ENCODE measurements around the gene PLAAT2. TPM values are rescaled to one million over a fixed set of nuclear protein-coding genes. Genes with fewer than 3 reads are reported as not detected.

PLAAT2 gene
- total and polyA plus RNA-seq, 9 of the 15 experiments (the other 6 are each of a cell fraction or from before 2014, with no cell fraction given): not detected

DNA sequence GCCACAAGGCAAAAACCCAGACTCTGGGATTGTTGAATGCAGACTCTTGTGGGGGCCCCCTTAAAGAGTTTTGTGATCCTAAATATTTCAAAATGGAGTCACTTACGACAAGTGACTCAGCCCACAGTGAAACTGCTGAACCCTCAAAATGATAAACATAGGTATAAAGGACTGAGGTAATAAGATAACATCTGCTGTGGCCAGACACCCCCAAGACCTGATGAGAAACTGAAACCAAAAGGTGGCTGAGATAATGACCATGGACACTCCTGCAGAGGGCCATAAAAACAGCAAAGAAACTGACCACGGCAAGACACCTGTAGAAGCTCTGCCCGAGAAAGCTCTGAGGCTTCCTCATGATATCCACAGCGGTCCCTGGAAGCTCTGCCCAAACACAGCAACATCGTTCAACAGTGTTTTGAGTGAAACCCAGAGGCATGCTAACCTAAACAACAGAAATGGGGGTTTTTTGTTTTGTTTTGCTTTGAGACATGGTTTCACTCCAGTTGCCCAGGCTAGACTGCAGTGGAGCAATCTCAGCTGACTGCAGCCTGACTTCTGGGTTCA, 28.2 kb downstream of the PLAAT2 start (continued):
- TF ChIP-seq POLR3G (IDR thresholded peaks at IDR 0.05; ENCODE audit: extremely low read depth, insufficient read length, insufficient replicate concordance) (no peak), CHD1 (IDR thresholded peaks at IDR 0.05; ENCODE audit: low read length) (no peak), NBN (IDR thresholded peaks at IDR 0.05; ENCODE audit: low read depth) (no peak), ZFP30 (CRISPR knock-in tag; IDR thresholded peaks at IDR 0.05; ENCODE audit: borderline replicate concordance) (no peak), PML (IDR thresholded peaks at IDR 0.05; ENCODE audit: low read length) (no peak), KDM1A (IDR thresholded peaks at IDR 0.05) (no peak), NR1H2 (CRISPR knock-in tag; IDR thresholded peaks at IDR 0.05) (no peak), TAF9B (IDR thresholded peaks at IDR 0.05; ENCODE audit: partially characterized antibody) (no peak), SMAD4 (CRISPR knock-in tag; conservative IDR thresholded peaks at IDR 0.05) (peak; percentile 99), PYGO2 (tag; IDR thresholded peaks at IDR 0.05) (peak; percentile 98), CREM (IDR thresholded peaks at IDR 0.05; ENCODE audit: low read depth) (no peak)
- TF ChIP-seq, protein P1, sequence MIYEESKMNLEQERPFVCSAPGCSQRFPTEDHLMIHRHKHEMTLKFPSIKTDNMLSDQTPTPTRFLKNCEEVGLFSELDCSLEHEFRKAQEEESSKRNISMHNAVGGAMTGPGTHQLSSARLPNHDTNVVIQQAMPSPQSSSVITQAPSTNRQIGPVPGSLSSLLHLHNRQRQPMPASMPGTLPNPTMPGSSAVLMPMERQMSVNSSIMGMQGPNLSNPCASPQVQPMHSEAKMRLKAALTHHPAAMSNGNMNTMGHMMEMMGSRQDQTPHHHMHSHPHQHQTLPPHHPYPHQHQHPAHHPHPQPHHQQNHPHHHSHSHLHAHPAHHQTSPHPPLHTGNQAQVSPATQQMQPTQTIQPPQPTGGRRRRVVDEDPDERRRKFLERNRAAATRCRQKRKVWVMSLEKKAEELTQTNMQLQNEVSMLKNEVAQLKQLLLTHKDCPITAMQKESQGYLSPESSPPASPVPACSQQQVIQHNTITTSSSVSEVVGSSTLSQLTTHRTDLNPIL (CRISPR knock-in tag; IDR thresholded peaks at IDR 0.05): peak; percentile 96
- TF ChIP-seq, protein P2, sequence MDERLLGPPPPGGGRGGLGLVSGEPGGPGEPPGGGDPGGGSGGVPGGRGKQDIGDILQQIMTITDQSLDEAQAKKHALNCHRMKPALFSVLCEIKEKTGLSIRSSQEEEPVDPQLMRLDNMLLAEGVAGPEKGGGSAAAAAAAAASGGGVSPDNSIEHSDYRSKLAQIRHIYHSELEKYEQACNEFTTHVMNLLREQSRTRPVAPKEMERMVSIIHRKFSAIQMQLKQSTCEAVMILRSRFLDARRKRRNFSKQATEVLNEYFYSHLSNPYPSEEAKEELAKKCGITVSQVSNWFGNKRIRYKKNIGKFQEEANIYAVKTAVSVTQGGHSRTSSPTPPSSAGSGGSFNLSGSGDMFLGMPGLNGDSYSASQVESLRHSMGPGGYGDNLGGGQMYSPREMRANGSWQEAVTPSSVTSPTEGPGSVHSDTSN (CRISPR knock-in tag; IDR thresholded peaks at IDR 0.05; ENCODE audit: low read depth): no peak
- TF ChIP-seq, protein P2 (tag; conservative IDR thresholded peaks at IDR 0.05; ENCODE audit: low read depth): peak; percentile 80
- TF ChIP-seq, protein P3, sequence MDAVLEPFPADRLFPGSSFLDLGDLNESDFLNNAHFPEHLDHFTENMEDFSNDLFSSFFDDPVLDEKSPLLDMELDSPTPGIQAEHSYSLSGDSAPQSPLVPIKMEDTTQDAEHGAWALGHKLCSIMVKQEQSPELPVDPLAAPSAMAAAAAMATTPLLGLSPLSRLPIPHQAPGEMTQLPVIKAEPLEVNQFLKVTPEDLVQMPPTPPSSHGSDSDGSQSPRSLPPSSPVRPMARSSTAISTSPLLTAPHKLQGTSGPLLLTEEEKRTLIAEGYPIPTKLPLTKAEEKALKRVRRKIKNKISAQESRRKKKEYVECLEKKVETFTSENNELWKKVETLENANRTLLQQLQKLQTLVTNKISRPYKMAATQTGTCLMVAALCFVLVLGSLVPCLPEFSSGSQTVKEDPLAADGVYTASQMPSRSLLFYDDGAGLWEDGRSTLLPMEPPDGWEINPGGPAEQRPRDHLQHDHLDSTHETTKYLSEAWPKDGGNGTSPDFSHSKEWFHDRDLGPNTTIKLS (IDR thresholded peaks at IDR 0.05; ENCODE audit: borderline replicate concordance, low read depth): no peak
- TF ChIP-seq, protein P4, sequence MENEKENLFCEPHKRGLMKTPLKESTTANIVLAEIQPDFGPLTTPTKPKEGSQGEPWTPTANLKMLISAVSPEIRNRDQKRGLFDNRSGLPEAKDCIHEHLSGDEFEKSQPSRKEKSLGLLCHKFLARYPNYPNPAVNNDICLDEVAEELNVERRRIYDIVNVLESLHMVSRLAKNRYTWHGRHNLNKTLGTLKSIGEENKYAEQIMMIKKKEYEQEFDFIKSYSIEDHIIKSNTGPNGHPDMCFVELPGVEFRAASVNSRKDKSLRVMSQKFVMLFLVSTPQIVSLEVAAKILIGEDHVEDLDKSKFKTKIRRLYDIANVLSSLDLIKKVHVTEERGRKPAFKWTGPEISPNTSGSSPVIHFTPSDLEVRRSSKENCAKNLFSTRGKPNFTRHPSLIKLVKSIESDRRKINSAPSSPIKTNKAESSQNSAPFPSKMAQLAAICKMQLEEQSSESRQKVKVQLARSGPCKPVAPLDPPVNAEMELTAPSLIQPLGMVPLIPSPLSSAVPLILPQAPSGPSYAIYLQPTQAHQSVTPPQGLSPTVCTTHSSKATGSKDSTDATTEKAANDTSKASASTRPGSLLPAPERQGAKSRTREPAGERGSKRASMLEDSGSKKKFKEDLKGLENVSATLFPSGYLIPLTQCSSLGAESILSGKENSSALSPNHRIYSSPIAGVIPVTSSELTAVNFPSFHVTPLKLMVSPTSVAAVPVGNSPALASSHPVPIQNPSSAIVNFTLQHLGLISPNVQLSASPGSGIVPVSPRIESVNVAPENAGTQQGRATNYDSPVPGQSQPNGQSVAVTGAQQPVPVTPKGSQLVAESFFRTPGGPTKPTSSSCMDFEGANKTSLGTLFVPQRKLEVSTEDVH (IDR thresholded peaks at IDR 0.05; ENCODE audit: low read depth, partially characterized antibody): no peak
- TF ChIP-seq, protein P5, sequence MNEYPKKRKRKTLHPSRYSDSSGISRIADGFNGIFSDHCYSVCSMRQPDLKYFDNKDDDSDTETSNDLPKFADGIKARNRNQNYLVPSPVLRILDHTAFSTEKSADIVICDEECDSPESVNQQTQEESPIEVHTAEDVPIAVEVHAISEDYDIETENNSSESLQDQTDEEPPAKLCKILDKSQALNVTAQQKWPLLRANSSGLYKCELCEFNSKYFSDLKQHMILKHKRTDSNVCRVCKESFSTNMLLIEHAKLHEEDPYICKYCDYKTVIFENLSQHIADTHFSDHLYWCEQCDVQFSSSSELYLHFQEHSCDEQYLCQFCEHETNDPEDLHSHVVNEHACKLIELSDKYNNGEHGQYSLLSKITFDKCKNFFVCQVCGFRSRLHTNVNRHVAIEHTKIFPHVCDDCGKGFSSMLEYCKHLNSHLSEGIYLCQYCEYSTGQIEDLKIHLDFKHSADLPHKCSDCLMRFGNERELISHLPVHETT (CRISPR knock-in tag; conservative IDR thresholded peaks at IDR 0.05 in 1 of 2, IDR thresholded peaks at IDR 0.05 in 1 of 2): peak in 1 of 2 experiments; percentile 99; a peak in 2 of 4 replicates

Data from K562 (cell line).